GM13977 (cell line): Measurements from ENCODE around the gene ALG12.

Experiments used
- DNase-seq: peaks from one replicate; pipeline ENCODE4 v3.0.0; 2012; ENCODE audit warnings: low spot score
- CTCF ChIP-seq: IDR thresholded peaks from 2 replicates; pipeline ENCODE4 v1.5.1; 2012; ENCODE audit warnings: mild to moderate bottlenecking, control low read depth; ENCODE audit not compliant: insufficient read depth; ENCODE audit errors: extremely low read depth, missing control alignments
- in situ Hi-C: fragments of 300-500 bp; cut with MboI; formaldehyde crosslinking; loops from one replicate; pipeline ENCODE4 v1.12.0; 2022; ENCODE audit warnings: low sequenced_read_pairs, low pct_unique_long_range_greater_than_20kb, mixed read lengths, inconsistent platforms; ENCODE audit not compliant: unreplicated experiment

The ALG12 gene

GRCh38 chr22:49953027-49953679 lies 34.9 kb upstream of the ALG12 start:
- TF ChIP-seq CTCF, result no peak
- in situ Hi-C loops, result no loop called here
- no peak for DNase-seq

- TF ChIP-seq CTCF, result no peak
- DNase-seq, result no peak
- in situ Hi-C loops, result no loop called here
These were observed 34.0 kb upstream of the ALG12 start for GRCh38 chr22:49951986-49952896.

- in situ Hi-C loops, result no loop called here
- TF ChIP-seq CTCF, result no peak
- no peak for DNase-seq
These were observed 33.4 kb upstream of the ALG12 start for GRCh38 chr22:49951678-49951985.

- peak; percentile 68 for DNase-seq
- in situ Hi-C loops, result no loop called here
- TF ChIP-seq CTCF, result no peak
These were observed 32.9 kb upstream of the ALG12 start for GRCh38 chr22:49951000-49951677.

- in situ Hi-C loops, result no loop called here
- no peak for DNase-seq
- TF ChIP-seq CTCF, result no peak
These were observed 32.3 kb upstream of the ALG12 start for GRCh38 chr22:49950396-49950994.

GRCh38 chr22:49949914-49950292 lies 31.7 kb upstream of the ALG12 start:
- no peak for DNase-seq
- TF ChIP-seq CTCF, result no peak
- in situ Hi-C loops, result loop anchor here (25.0 kb wide), 1 partner anchor 87 kb away; no protein-coding TSS in a partner anchor
